ENCODE measurements around the gene POT1.
A peak's percentile ranks its signal among the peaks of the same experiment; 100 is the strongest.

POT1 gene

DNA sequence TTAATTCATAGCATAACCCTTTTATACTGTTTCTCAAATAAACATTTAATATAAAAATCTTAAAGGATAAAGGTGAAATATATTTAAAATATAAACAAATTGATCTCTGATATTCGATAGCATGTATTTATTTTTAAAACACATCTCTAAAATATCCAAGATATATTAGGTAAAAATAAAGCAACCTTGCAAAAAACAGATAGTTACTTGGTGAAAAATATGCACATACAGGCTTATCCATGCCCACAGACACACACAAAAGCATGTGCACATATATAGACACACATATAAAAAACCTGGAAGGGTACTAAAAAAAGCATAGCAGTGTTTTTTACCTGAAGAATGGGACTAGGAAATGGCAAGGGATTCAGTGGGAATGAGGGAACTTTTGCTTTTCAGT is 19.8 kb downstream of the POT1 start:
- no peak for DNase-seq (ENCODE audit: low spot score)

- DNase-seq (ENCODE audit: low spot score), result peak; percentile 4
These were observed 21.4 kb downstream of the POT1 start for GRCh38 chr7:124908259-124908658.

- no peak for DNase-seq (ENCODE audit: low spot score)
These were observed 22.1 kb downstream of the POT1 start for GRCh38 chr7:124907490-124907889.

DNA sequence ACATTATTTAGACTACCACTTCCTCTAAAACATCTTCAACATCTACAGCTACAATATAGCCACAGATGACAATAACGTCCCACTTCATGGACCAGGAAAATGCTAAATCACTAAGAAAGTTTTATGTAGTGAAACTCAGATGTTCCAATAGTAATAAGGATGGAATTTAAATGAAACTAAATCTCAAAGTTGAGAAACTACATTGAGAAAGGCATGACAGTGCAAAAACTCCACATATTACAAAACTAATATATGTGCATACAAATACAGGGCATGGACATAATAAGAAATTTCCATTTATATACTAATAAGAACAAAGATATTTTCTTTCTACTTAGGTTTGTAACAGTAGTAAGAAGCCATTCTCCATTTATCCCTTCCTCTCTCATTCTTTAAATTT is 31.1 kb downstream of the POT1 start:
- DNase-seq (ENCODE audit: low spot score), result peak; percentile 1

- DNase-seq (ENCODE audit: low spot score), result no peak
These were observed 33.6 kb downstream of the POT1 start for GRCh38 chr7:124896001-124896400.

- no peak for DNase-seq (ENCODE audit: low spot score)
These were observed 36.3 kb downstream of the POT1 start for GRCh38 chr7:124893140-124893827.

DNA sequence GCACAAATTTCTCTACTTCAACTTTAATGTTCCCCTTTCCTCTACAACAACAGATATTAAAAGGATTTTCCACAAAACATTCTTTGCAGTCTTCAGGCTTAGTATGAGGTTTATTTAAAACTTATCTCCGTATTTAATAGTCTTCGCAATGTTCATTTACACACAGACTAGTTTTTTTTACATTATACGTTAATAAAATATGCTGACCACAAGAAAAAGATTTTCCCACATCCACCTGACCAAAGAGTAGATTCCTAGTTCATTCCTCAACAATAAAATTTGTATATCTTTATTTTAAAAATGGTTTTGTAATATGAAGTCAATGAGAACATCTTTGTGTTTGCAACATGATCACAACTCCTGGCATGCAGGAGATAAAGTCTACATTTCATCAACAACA is 42.4 kb downstream of the POT1 start:
- no peak for DNase-seq (ENCODE audit: low spot score)

DNA sequence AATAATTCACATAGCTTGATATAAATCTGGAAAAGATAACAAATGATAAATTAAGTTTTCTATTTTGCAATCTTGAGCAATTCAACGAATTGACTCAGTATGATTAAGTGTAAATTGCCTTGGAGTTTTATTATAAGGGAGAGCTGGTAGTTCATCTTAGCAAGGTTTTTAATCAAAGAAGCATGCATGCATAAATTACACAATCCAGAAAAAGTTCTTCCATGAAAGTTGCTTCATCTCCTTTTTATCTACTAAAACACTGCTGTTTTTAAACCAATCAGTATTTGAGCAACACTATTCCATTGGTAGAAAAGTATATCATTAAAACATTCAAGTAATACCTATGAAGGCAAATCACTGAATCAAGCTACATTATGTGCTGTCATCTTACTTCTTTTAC is 47.6 kb downstream of the POT1 start:
- DNase-seq (ENCODE audit: low spot score), result no peak

- no peak for DNase-seq (ENCODE audit: low spot score)
These were observed 49.9 kb downstream of the POT1 start for GRCh38 chr7:124879771-124880170.

DNA sequence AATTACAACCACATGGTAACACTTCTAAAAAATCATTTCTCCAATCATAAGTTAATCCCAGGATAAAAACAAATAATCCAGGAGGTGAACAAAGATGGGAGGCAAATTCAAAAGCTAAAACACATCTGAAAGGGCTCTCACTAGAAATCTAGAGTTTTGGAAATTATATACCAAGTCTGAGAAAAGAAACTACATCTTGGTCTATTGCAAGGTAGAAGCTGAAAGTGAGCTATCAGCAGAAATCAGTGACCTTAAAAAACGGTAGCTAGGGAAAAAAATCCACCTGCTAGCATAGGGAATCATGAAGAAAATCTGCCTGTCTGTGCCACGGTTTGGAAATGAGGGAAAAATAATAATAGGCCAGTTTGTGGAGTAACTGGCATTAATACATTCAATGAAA is 50.5 kb downstream of the POT1 start:
- no peak for DNase-seq (ENCODE audit: low spot score)

DNA sequence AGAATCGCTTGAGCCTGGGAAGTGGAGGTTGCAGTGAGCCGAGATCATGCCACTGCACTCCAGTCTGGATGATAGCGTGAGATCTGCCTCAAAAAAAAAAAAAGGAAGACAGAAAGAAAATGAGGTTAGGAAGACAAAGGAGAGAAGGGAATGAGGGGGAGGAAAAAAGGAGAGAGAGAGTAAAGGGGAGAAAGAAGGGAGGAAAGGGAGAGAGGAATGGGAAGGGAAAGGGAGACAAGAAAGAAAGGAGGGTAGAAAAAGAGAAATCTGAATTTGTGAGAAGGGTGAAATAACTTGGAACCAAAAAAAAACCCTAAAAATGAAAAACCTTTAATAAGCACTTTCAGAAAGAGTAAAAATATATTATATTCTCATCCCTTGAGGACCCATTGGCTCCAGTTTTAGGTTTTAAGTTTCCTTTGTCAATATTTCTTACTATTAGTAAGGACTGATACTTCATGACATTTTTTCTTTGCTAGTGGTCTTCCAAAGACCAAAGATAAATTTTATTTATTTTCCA is 54.9 kb downstream of the POT1 start:
- no peak for DNase-seq (ENCODE audit: low spot score)

- DNase-seq (ENCODE audit: low spot score), result no peak
These were observed 71.9 kb downstream of the POT1 start for GRCh38 chr7:124857672-124858235.

- peak; percentile 33 for DNase-seq (ENCODE audit: low spot score)
These were observed 73.2 kb downstream of the POT1 start for GRCh38 chr7:124856299-124856888.

- no peak for DNase-seq (ENCODE audit: low spot score)
These were observed 86.3 kb downstream of the POT1 start for GRCh38 chr7:124843336-124843735.

GRCh38 chr7:124840435-124840834 is 89.2 kb downstream of the POT1 start:
- no peak for DNase-seq (ENCODE audit: low spot score)

- DNase-seq (ENCODE audit: low spot score), result no peak
These were observed 89.9 kb downstream of the POT1 start for GRCh38 chr7:124839687-124840086.

GRCh38 chr7:124836173-124836572 is 93.5 kb downstream of the POT1 start:
- no peak for DNase-seq (ENCODE audit: low spot score)

GRCh38 chr7:124818807-124819206 is 110.8 kb downstream of the POT1 start:
- DNase-seq (ENCODE audit: low spot score), result no peak

- DNase-seq (ENCODE audit: low spot score), result no peak
These were observed 115.4 kb downstream of the POT1 start for GRCh38 chr7:124813994-124814798.

GRCh38 chr7:124812764-124813163 is 116.9 kb downstream of the POT1 start:
- DNase-seq (ENCODE audit: low spot score), result no peak

DNA sequence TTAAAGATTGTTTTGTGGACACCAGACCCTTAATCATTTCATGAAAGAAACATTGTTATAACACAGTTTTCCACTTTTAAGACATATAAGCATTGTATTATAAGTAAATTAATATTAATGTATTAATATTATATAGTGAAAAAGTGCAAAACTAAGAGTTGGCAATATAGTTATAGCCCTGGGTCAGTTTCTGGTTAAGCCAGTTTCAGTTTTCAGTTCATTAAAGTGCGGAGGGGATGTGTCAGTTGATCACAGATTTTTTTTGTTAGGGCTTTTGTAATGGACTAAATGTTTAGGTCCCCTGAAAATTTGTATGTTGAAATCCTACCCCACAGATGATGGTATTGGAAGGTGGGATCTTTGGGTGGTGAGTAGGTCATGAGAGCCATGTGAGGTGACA is 118.3 kb downstream of the POT1 start:
- no peak for DNase-seq (ENCODE audit: low spot score)

DNA sequence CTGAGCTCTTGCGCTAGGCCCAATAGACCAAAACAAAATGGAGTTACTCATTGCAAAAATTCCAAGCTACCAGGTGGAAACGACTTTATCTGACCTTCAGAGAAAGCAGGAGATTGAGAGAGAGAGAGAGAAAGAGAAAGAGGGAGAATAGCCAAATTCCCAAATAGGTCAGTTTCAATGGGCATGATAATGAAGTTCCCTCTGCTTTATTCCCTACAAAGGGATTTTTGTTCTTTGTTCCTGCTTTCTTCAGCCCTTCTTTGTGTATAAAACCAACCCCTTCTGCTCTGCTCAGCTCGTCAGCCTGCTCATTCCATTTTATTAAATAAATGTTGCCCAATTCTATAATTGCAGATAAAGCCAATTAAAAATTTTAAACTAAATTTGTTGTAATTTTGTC is 119.0 kb downstream of the POT1 start:
- no peak for DNase-seq (ENCODE audit: low spot score)

GRCh38 chr7:124808206-124808605 is 121.4 kb downstream of the POT1 start:
- no peak for DNase-seq (ENCODE audit: low spot score)

Measured in GM03348 (cell line).